Naive thymus-derived CD8-positive, alpha-beta T cell (primary cell): Measurements from ENCODE around the gene GALNT18. TPM values are rescaled to one million over a fixed set of nuclear protein-coding genes. Genes with fewer than 3 reads are reported as not detected.

Source experiments
- ATAC-seq, 2 donors: fragments of 150-1000 bp; cut with Tn5 transposase in 1 of 2; sonication (Bioruptor Pico), chemical (Tn5 transposase) in 1 of 2; 1 replicate in 1 of 2; 2 replicates in 1 of 2; pipeline ENCODE4 v1.10.0; 2021; ENCODE audit warnings: mild to moderate bottlenecking in 2 of 2, moderate library complexity in 2 of 2
- POLR2A ChIA-PET: fragments of 350-600 bp; sonication (Branson Sonifier 250); formaldehyde crosslinking; loops from one replicate; lab custom pipeline; 2021; ENCODE audit warnings: antibody characterized with exemption; lab: Charles Lee
- DNase-seq, 10 donors: peaks; one replicate each; pipeline versions ENCODE4 v3.0.0 to v3.0.0-alpha.2; 2020 to 2022
- H3K27ac Mint-ChIP-seq, 10 donors: one replicate each; pipeline ENCODE4 v1.8.0; 2020 to 2022; ENCODE audit warnings: mild to moderate bottlenecking in 10 of 10, mixed read lengths in 10 of 10, moderate library complexity in 4 of 10, inconsistent platforms in 1 of 10
- H3K27me3 Mint-ChIP-seq, 5 donors: one replicate each; pipeline ENCODE4 v1.8.0; 2021 to 2022; ENCODE audit warnings: mixed read lengths in 5 of 5
- H3K36me3 Mint-ChIP-seq, 3 donors: one replicate each; pipeline ENCODE4 v1.8.0; 2020 to 2022; ENCODE audit warnings: mixed read lengths in 3 of 3, mild to moderate bottlenecking in 2 of 3, inconsistent platforms in 1 of 3
- H3K4me1 Mint-ChIP-seq, 4 donors: one replicate each; pipeline ENCODE4 v1.8.0; 2021 to 2022; ENCODE audit warnings: mixed read lengths in 4 of 4
- H3K4me3 Mint-ChIP-seq, 10 donors: one replicate each; pipeline ENCODE4 v1.8.0; 2020 to 2022; ENCODE audit warnings: mild to moderate bottlenecking in 10 of 10, mixed read lengths in 10 of 10, moderate library complexity in 6 of 10, inconsistent platforms in 1 of 10
- H3K9me3 Mint-ChIP-seq, 9 donors: one replicate each; pipeline ENCODE4 v1.8.0; 2020 to 2022; ENCODE audit warnings: mixed read lengths in 9 of 9, mild to moderate bottlenecking in 3 of 9, inconsistent platforms in 1 of 9, moderate library complexity in 1 of 9
- polyA plus RNA-seq, 3 donors: library from polyadenylated mRNA; unstranded; fragments of 300-500 nt; fragmentation: Illumina TruSeq; gene quantifications; one replicate each; pipeline ENCODE4 v1.2.3, GENCODE V29; 2021
- total RNA-seq, 8 experiments: library from RNA in 2 of 8; stranded (reverse) in 2 of 8; gene quantifications; one replicate each; pipeline ENCODE4 v1.2.3 and lab custom pipeline; 2021 to 2026

Gene GALNT18
- total and polyA plus RNA-seq, 5 experiments from 2014 or later: not detected

DNA sequence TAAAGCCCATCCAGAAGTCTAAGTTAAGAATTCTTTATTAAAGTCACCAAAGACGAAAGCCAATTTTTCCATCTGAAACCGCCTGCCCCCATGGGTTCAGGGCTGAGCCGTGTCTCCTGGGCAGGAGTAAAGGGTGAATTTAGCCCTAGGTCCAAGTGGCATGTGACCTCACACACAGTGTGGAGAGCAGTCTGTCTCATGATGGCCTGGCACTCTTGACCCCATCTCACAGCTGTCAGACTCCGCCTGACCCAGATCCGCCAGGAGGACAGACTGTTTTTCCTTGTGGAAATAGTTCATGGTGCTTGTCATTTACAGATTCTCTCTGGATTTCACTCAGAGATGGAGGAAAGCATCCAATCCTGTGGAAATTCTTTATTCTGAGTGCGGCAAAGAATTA, 109.7 kb downstream of the GALNT18 start:
- peaks cover 0 to 10% (median 0%) of the 10 kb centered on the region in 5 donors for H3K27me3 Mint-ChIP-seq
- no peaks in the 10 kb centered on the region for H3K4me1 Mint-ChIP-seq
- POLR2A ChIA-PET: no interaction called here
- no peak overlapping the region for H3K4me3 Mint-ChIP-seq
- DNase-seq (no peak), ATAC-seq (no peak)
- H3K27ac Mint-ChIP-seq: no peak overlapping the region
- no peaks in the 10 kb centered on the region for H3K36me3 Mint-ChIP-seq
- H3K9me3 Mint-ChIP-seq: no peaks in the 10 kb centered on the region

DNA sequence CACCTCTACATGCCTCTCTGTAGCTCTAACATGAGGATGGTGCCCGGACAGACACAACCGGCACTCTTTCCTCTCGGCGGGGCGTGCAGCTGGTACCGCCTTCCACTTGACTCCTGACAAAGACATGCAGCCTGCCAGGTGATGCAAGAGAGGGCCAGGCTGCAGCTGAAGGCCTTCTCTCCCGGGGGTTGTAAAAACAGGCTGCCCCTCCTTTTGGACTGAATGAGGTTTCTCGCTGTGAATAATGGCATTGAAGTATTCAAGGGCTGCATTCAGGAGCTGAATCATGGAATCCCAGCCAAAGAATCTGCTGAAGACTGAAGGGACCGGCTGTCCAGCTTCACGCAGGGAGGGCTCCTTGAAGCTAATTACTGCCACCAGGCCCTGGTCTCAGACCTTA, 110.9 kb downstream of the GALNT18 start:
- ATAC-seq (no peak), DNase-seq (no peak)
- Mint-ChIP-seq H3K36me3 (no peaks in the 10 kb centered on the region), H3K4me3 (no peak overlapping the region), H3K27me3 (peaks cover 0 to 10% (median 0%) of the 10 kb centered on the region in 5 donors), H3K27ac (no peak overlapping the region), H3K4me1 (no peaks in the 10 kb centered on the region), H3K9me3 (no peaks in the 10 kb centered on the region)
- POLR2A ChIA-PET: no interaction called here

DNA sequence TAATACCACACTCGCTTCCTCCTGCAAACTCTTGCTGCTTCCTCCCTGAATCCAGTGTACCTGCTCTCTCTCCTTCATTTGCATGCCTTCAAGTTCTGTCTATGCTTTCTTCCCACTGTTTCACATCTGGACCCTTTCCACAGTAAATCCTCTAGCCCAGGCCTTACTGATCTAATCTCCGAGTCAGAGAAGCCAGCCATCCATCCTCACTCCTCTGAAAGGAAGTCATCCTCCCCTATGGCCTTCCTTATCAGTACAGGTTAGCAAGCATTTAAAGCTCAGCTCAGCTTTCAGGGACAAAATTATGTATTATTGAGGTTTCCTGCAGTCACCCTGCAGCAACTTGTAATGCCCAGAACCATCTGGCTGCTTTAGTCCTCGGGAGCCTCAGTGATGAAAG, 116.1 kb downstream of the GALNT18 start:
- Mint-ChIP-seq H3K27me3 (peaks cover 5 to 13% (median 10%) of the 10 kb centered on the region in 5 donors), H3K36me3 (no peaks in the 10 kb centered on the region), H3K9me3 (no peaks in the 10 kb centered on the region), H3K4me1 (no peaks in the 10 kb centered on the region), H3K27ac (peak overlapping the region in 1 of 10 donors; percentile 25), H3K4me3 (no peak overlapping the region)
- no peak for ATAC-seq
- POLR2A ChIA-PET: no interaction called here
- DNase-seq: no peak

DNA sequence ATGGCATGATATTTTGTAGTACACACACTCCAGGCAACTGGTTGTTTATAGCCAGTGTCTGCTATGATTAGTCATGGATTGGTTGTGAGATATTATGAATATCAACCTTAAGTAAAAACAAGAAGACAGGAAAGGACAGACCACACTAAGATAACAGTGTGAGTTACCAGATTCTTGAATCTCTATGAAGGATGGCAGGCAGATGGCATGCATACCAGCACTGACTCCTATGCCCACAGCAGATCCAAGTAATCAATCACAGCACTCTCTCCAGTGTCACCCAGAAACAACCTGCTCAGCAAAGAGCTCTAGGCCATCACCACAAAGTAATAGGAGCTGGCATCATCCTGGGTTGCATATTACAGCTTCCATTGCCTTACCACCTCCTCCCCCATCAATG, 116.6 kb downstream of the GALNT18 start:
- POLR2A ChIA-PET: no interaction called here
- no peak overlapping the region for H3K27ac Mint-ChIP-seq
- H3K9me3 Mint-ChIP-seq: no peaks in the 10 kb centered on the region
- peaks cover 5 to 13% (median 10%) of the 10 kb centered on the region in 5 donors for H3K27me3 Mint-ChIP-seq
- ATAC-seq (no peak), DNase-seq (no peak)
- H3K4me1 Mint-ChIP-seq: no peaks in the 10 kb centered on the region
- no peaks in the 10 kb centered on the region for H3K36me3 Mint-ChIP-seq
- no peak overlapping the region for H3K4me3 Mint-ChIP-seq

DNA sequence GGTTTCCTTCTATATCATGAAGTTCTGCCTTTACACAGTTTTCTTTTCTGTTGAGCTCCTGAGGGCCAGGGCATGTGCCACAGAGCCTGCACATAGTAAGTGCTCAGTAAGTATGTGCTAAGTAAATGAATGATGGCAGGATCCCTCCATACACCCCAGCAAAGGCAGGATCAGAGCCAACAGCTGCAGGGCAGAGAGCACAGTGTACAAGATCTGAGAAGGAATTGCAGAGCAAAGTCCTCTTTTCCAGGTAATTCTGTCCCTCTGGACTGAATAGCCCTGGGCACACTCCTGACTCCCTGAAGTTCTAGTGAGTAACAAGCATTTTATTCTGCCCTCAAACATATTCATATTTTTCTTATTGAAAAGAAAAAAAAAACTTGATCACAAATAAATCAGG, 117.7 kb downstream of the GALNT18 start:
- H3K27ac Mint-ChIP-seq: no peak overlapping the region
- no peaks in the 10 kb centered on the region for H3K4me1 Mint-ChIP-seq
- no peaks in the 10 kb centered on the region for H3K9me3 Mint-ChIP-seq
- H3K4me3 Mint-ChIP-seq: no peak overlapping the region
- peaks cover 5 to 15% (median 11%) of the 10 kb centered on the region in 5 donors for H3K27me3 Mint-ChIP-seq
- DNase-seq (no peak), ATAC-seq (no peak)
- POLR2A ChIA-PET: no interaction called here
- H3K36me3 Mint-ChIP-seq: no peaks in the 10 kb centered on the region

GRCh38 chr11:11502263-11502861, 119.4 kb downstream of the GALNT18 start:
- H3K4me3 Mint-ChIP-seq: no peak overlapping the region
- peaks cover 4 to 15% (median 11%) of the 10 kb centered on the region in 5 donors for H3K27me3 Mint-ChIP-seq
- no peaks in the 10 kb centered on the region for H3K4me1 Mint-ChIP-seq
- ATAC-seq (no peak), DNase-seq (no peak)
- no peaks in the 10 kb centered on the region for H3K36me3 Mint-ChIP-seq
- no peak overlapping the region for H3K27ac Mint-ChIP-seq
- POLR2A ChIA-PET: no interaction called here
- H3K9me3 Mint-ChIP-seq: no peaks in the 10 kb centered on the region

DNA sequence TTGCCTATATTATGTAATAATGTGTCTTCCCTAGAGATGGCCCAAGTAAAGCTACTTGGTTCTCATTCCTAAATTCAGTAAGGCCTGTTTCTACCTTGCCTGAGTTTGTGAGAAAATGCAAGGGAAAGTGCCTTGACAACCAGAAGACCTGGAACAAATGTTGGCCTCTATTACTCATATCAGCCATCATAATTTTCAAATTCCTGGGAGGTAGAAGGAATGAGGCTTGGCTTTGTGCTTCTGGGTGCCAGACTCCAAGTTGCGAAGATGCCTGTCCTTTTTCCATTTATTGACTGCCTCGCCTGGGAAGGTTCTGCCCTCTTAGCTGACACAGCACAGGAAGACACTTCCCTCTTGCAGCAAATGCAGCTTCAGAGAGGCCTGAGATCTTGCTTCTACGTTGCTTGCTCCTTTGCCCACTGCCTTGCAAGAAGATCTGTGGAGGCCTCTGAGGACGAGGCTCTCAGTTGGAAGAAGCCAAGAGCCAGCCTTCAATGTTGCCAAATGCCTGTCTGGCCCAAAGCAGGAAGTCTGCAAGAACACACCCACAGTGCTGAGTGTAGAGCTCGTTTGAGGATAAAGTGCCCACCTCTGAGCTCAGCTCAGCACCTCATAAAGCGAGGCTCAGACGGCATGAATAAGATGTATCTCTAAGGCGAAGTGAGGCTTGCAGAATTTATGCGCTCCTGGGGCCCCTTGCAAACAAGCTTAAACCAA, 120.1 kb downstream of the GALNT18 start:
- Mint-ChIP-seq H3K4me1 (no peaks in the 10 kb centered on the region), H3K4me3 (no peak overlapping the region), H3K36me3 (no peaks in the 10 kb centered on the region), H3K27me3 (peaks cover 4 to 17% (median 11%) of the 10 kb centered on the region in 5 donors), H3K9me3 (no peaks in the 10 kb centered on the region), H3K27ac (no peak overlapping the region)
- ATAC-seq: no peak
- DNase-seq: no peak
- POLR2A ChIA-PET: no interaction called here

DNA sequence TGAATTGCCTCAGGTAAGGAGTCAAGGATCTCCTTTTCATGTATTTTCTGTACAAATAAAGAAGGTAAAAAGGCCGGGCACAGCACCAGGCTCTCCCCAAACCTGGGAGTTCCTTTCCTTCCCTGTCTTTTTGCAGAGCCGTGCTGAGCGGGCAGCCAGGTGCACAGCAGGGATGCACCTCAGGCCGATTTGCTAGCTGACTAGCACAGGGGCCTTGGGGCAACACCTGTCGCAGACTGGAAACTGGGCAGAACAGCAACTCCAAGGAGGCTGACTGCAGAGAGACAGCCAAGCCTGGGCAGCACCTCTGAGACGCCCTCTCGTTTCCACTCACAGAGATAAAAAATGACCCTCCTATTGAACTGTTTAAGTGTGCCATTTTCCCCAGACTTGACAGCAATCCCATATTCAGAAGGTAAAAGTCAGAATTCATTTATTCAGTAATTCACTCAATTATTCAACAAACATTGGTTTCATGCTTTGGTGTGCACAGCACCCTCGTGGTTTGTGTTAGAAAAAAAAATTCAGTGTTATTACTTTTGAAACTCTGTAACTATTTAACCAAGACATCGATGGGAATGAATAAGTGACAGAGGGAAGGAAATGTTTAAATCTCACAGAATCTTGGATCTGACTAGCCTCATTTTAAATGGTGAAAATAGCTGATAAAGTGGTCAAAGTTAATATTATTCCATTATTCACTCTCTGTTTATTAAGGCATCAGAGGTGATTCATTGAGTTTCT, 120.9 kb downstream of the GALNT18 start:
- POLR2A ChIA-PET: no interaction called here
- Mint-ChIP-seq H3K36me3 (no peaks in the 10 kb centered on the region), H3K4me1 (no peaks in the 10 kb centered on the region), H3K27me3 (peaks cover 4 to 19% (median 11%) of the 10 kb centered on the region in 5 donors), H3K9me3 (no peaks in the 10 kb centered on the region), H3K4me3 (no peak overlapping the region), H3K27ac (no peak overlapping the region)
- DNase-seq (no peak), ATAC-seq (no peak)

GRCh38 chr11:11499300-11499699, 122.5 kb downstream of the GALNT18 start:
- POLR2A ChIA-PET: no interaction called here
- Mint-ChIP-seq H3K4me1 (no peaks in the 10 kb centered on the region), H3K27me3 (peaks cover 0 to 21% (median 3%) of the 10 kb centered on the region in 5 donors), H3K4me3 (no peak overlapping the region), H3K27ac (no peak overlapping the region), H3K9me3 (no peaks in the 10 kb centered on the region), H3K36me3 (no peaks in the 10 kb centered on the region)
- DNase-seq (no peak), ATAC-seq (peak in 1 of 2 donors; percentile 29)

DNA sequence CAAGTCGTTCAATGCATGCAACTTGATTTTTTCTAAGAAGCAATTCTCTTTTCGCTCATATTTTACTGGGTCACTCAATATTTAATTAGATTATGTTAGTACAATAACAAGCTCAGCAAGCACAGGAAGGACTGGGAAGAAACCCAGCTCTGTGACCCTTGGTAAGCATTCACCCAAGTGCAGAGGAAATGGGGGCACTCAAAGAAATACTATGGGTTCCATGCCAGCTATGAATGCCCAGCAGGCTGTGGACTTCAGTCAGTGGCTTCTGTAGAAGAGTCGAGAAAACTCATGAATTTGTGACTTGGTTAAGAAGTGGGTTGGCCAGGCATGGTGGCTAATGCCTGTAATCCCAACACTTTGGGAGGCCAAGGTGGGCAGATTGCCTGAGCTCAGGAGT, 123.6 kb downstream of the GALNT18 start:
- H3K36me3 Mint-ChIP-seq: no peaks in the 10 kb centered on the region
- no peak overlapping the region for H3K27ac Mint-ChIP-seq
- H3K9me3 Mint-ChIP-seq: no peaks in the 10 kb centered on the region
- no peaks in the 10 kb centered on the region for H3K4me1 Mint-ChIP-seq
- POLR2A ChIA-PET: no interaction called here
- no peak overlapping the region for H3K4me3 Mint-ChIP-seq
- no peak for ATAC-seq
- H3K27me3 Mint-ChIP-seq: peaks cover 2 to 21% (median 3%) of the 10 kb centered on the region in 5 donors
- DNase-seq: no peak

- Mint-ChIP-seq H3K27ac (peak overlapping the region in 1 of 10 donors; percentile 2), H3K4me1 (no peaks in the 10 kb centered on the region), H3K4me3 (no peak overlapping the region), H3K27me3 (peaks cover 2 to 14% (median 2%) of the 10 kb centered on the region in 5 donors), H3K9me3 (no peaks in the 10 kb centered on the region), H3K36me3 (no peaks in the 10 kb centered on the region)
- ATAC-seq (no peak), DNase-seq (no peak)
- POLR2A ChIA-PET: no interaction called here
Observed at GRCh38 chr11:11496879-11497278, 124.9 kb downstream of the GALNT18 start.

GRCh38 chr11:11494348-11494747, 127.5 kb downstream of the GALNT18 start:
- Mint-ChIP-seq H3K9me3 (peaks cover 0 to 1% (median 0%) of the 10 kb centered on the region in 9 donors), H3K27me3 (peaks cover 2 to 11% (median 4%) of the 10 kb centered on the region in 5 donors), H3K4me1 (no peaks in the 10 kb centered on the region), H3K36me3 (no peaks in the 10 kb centered on the region), H3K27ac (no peak overlapping the region), H3K4me3 (no peak overlapping the region)
- DNase-seq (no peak), ATAC-seq (no peak)
- POLR2A ChIA-PET: no interaction called here

- POLR2A ChIA-PET: no interaction called here
- H3K9me3 Mint-ChIP-seq: peaks cover 0 to 1% (median 0%) of the 10 kb centered on the region in 9 donors
- H3K4me3 Mint-ChIP-seq: no peak overlapping the region
- ATAC-seq (no peak), DNase-seq (no peak)
- H3K27me3 Mint-ChIP-seq: peaks cover 2 to 11% (median 4%) of the 10 kb centered on the region in 5 donors
- no peaks in the 10 kb centered on the region for H3K36me3 Mint-ChIP-seq
- H3K27ac Mint-ChIP-seq: no peak overlapping the region
- no peaks in the 10 kb centered on the region for H3K4me1 Mint-ChIP-seq
Observed at GRCh38 chr11:11493698-11494097, 128.1 kb downstream of the GALNT18 start.
